CD4-positive, CD25-positive, alpha-beta regulatory T cell (primary cell): ENCODE results near the gene TMEM245. TPM values are rescaled to one million over a fixed set of nuclear protein-coding genes. Genes with fewer than 3 reads are reported as not detected.
A peak's percentile ranks its signal among the peaks of the same experiment; 100 is the strongest.

Experiments
- ATAC-seq, 2 donors: fragments of 150-1000 bp; cut with Tn5 transposase; one replicate each; pipeline ENCODE4 v1.10.0; 2021; ENCODE audit warnings: low read depth in 2 of 2, moderate number of reproducible peaks in 2 of 2, moderate library complexity in 1 of 2
- DNase-seq, 3 donors: peaks; one replicate each; pipeline versions ENCODE4 v3.0.0 to v3.0.0-alpha.2; 2012 to 2022; ENCODE audit warnings: mixed read lengths in 1 of 3
- H3K27ac ChIP-seq: one replicate; pipeline ENCODE4 v1.7.0; 2013; ENCODE audit warnings: mild to moderate bottlenecking, low read length; ENCODE audit not compliant: insufficient read depth, poor library complexity, severe bottlenecking
- H3K27me3 ChIP-seq: one replicate; pipeline ENCODE4 v1.7.0; 2013; ENCODE audit warnings: low read length; ENCODE audit not compliant: control insufficient read depth, insufficient read depth
- H3K36me3 ChIP-seq: one replicate; pipeline ENCODE4 v1.7.0; 2013; ENCODE audit warnings: mild to moderate bottlenecking, low read length, moderate library complexity; ENCODE audit not compliant: control insufficient read depth, insufficient read depth
- H3K4me1 ChIP-seq: 2 replicates; pipeline ENCODE4 v1.7.0; 2013; ENCODE audit warnings: mild to moderate bottlenecking, low read length; ENCODE audit not compliant: insufficient read depth, control insufficient read depth, poor library complexity, severe bottlenecking
- H3K4me3 ChIP-seq: one replicate; pipeline ENCODE4 v1.7.0; 2013; ENCODE audit warnings: low read depth, mild to moderate bottlenecking, low read length, moderate library complexity
- H3K9me3 ChIP-seq, 2 experiments: 1 replicate in 1 of 2; 2 replicates in 1 of 2; pipeline ENCODE4 v1.7.0; 2013; ENCODE audit warnings: low read length in 2 of 2, mild to moderate bottlenecking in 1 of 2, moderate library complexity in 1 of 2; ENCODE audit not compliant: control insufficient read depth in 2 of 2
- H3K27ac Mint-ChIP-seq, 3 donors: one replicate each; pipeline ENCODE4 v1.8.0; 2020 to 2022; ENCODE audit warnings: mild to moderate bottlenecking in 3 of 3, mixed read lengths in 3 of 3, moderate library complexity in 2 of 3
- H3K27me3 Mint-ChIP-seq: one replicate; pipeline ENCODE4 v1.8.0; 2022; ENCODE audit warnings: mild to moderate bottlenecking, mixed read lengths
- H3K36me3 Mint-ChIP-seq: one replicate; pipeline ENCODE4 v1.8.0; 2020; ENCODE audit warnings: mixed read lengths
- H3K4me1 Mint-ChIP-seq, 4 donors: one replicate each; pipeline ENCODE4 v1.8.0; 2020 to 2022; ENCODE audit warnings: mixed read lengths in 4 of 4, mild to moderate bottlenecking in 1 of 4
- H3K4me3 Mint-ChIP-seq, 4 donors: one replicate each; pipeline ENCODE4 v1.8.0; 2020 to 2022; ENCODE audit warnings: mild to moderate bottlenecking in 4 of 4, mixed read lengths in 4 of 4, moderate library complexity in 3 of 4
- H3K9me3 Mint-ChIP-seq, 7 donors: one replicate each; pipeline ENCODE4 v1.8.0; 2020 to 2022; ENCODE audit warnings: mixed read lengths in 7 of 7, mild to moderate bottlenecking in 3 of 7, moderate library complexity in 2 of 7
- polyA plus RNA-seq, 4 donors: library from polyadenylated mRNA; unstranded; fragments of 300-500 nt; fragmentation: Illumina TruSeq; gene quantifications; one replicate each; pipeline ENCODE4 v1.2.3, GENCODE V29; 2021
- total RNA-seq: library from RNA; stranded (reverse); gene quantifications from one replicate; pipeline ENCODE4 v1.2.3, GENCODE V29; 2022

Gene TMEM245
- total and polyA plus RNA-seq, 5 donors from 2014 or later: 22.6 to 36.9 (median 29.5) TPM

DNA sequence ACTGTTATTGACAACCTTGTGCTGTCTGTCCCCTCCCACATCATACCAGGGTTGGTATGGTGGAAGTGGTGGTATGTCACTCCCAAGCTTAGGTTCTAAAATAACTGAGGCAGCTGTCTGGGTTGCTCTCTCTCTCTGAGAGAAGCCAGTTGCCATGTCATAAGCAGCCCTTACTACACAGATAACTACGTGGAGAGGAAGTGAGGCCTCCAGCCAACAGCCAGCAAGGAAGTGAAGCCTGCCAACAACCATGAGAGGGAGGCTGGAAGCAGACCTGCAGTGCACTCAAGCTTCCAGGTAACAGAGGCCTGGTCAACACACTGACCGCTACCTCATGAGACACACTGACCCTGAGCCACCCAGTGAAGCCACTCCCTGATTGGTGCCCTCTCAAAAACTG lies 125.1 kb downstream of the TMEM245 start:
- no peaks in the 10 kb centered on the region for H3K36me3 ChIP-seq
- peaks cover 8 to 38% (median 15%) of the 10 kb centered on the region in 4 donors for H3K4me1 Mint-ChIP-seq
- no peaks in the 10 kb centered on the region for H3K27me3 ChIP-seq
- H3K36me3 Mint-ChIP-seq: no peaks in the 10 kb centered on the region
- ATAC-seq (peak in 1 of 2 donors; percentile 50), DNase-seq (peak in 1 of 3 donors; percentile 67)
- no peak overlapping the region for H3K4me3 ChIP-seq
- H3K4me3 Mint-ChIP-seq: no peak overlapping the region
- no peaks in the 10 kb centered on the region for H3K27me3 Mint-ChIP-seq
- peak overlapping the region in 2 of 3 donors; percentile 59 to 78 for H3K27ac Mint-ChIP-seq
- H3K4me1 ChIP-seq: peaks cover 5% of the 10 kb centered on the region
- H3K9me3 Mint-ChIP-seq: peaks cover 0 to 1% (median 0%) of the 10 kb centered on the region in 7 donors
- H3K9me3 ChIP-seq: no peaks in the 10 kb centered on the region
- peak overlapping the region; percentile 16 for H3K27ac ChIP-seq

GRCh38 chr9:108991479-108991878 lies 128.3 kb downstream of the TMEM245 start:
- no peak overlapping the region for H3K4me3 Mint-ChIP-seq
- DNase-seq (no peak), ATAC-seq (no peak)
- peaks cover 0 to 4% (median 1%) of the 10 kb centered on the region in 7 donors for H3K9me3 Mint-ChIP-seq
- Histone ChIP-seq H3K4me3 (no peak overlapping the region), H3K27me3 (no peaks in the 10 kb centered on the region), H3K4me1 (peaks cover 5% of the 10 kb centered on the region), H3K9me3 (no peaks in the 10 kb centered on the region), H3K27ac (no peak overlapping the region), H3K36me3 (no peaks in the 10 kb centered on the region)
- H3K27me3 Mint-ChIP-seq: no peaks in the 10 kb centered on the region
- peaks cover 0 to 21% (median 10%) of the 10 kb centered on the region in 4 donors for H3K4me1 Mint-ChIP-seq
- H3K27ac Mint-ChIP-seq: no peak overlapping the region
- no peaks in the 10 kb centered on the region for H3K36me3 Mint-ChIP-seq

GRCh38 chr9:108983885-108984284 lies 135.9 kb downstream of the TMEM245 start:
- no peak for ATAC-seq
- no peak overlapping the region for H3K27ac Mint-ChIP-seq
- H3K4me3 Mint-ChIP-seq: no peak overlapping the region

DNA sequence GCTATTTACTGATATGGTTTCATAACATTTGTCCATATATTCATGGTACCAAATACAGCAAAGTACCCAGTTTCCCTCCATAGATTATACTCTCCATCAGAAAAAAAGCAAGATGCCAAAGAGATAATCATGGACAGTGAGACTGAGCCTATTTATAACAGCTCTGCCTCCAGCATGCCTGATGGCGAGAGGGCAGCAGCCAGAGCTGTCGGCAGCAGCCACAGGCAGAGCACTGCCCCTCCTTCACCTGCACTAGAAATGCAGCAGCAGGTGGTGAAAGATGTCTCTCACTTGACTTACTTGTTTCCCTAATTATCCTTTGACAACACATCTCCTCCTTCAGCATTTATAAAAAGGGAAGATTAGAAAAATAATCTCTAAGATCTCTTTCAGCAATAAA lies 138.9 kb downstream of the TMEM245 start:
- Mint-ChIP-seq H3K4me3 (no peak overlapping the region), H3K27me3 (no peaks in the 10 kb centered on the region), H3K36me3 (no peaks in the 10 kb centered on the region), H3K9me3 (no peaks in the 10 kb centered on the region), H3K4me1 (no peaks in the 10 kb centered on the region), H3K27ac (no peak overlapping the region)
- H3K4me1 ChIP-seq: no peaks in the 10 kb centered on the region
- no peak overlapping the region for H3K27ac ChIP-seq
- H3K27me3 ChIP-seq: no peaks in the 10 kb centered on the region
- H3K9me3 ChIP-seq: no peaks in the 10 kb centered on the region
- no peak overlapping the region for H3K4me3 ChIP-seq
- ATAC-seq: no peak
- DNase-seq: no peak
- H3K36me3 ChIP-seq: no peaks in the 10 kb centered on the region

More at GRCh38 chr9:108983885-108984284, 135.9 kb downstream of the TMEM245 start:
- H3K27me3 ChIP-seq: no peaks in the 10 kb centered on the region
- DNase-seq: no peak
- peaks cover 0 to 2% (median 0%) of the 10 kb centered on the region in 7 donors for H3K9me3 Mint-ChIP-seq
- no peaks in the 10 kb centered on the region for H3K36me3 ChIP-seq
- H3K4me3 ChIP-seq: no peak overlapping the region
- H3K4me1 Mint-ChIP-seq: no peaks in the 10 kb centered on the region
- no peaks in the 10 kb centered on the region for H3K9me3 ChIP-seq
- no peaks in the 10 kb centered on the region for H3K27me3 Mint-ChIP-seq
- H3K4me1 ChIP-seq: no peaks in the 10 kb centered on the region
- H3K27ac ChIP-seq: no peak overlapping the region
- no peaks in the 10 kb centered on the region for H3K36me3 Mint-ChIP-seq

DNA sequence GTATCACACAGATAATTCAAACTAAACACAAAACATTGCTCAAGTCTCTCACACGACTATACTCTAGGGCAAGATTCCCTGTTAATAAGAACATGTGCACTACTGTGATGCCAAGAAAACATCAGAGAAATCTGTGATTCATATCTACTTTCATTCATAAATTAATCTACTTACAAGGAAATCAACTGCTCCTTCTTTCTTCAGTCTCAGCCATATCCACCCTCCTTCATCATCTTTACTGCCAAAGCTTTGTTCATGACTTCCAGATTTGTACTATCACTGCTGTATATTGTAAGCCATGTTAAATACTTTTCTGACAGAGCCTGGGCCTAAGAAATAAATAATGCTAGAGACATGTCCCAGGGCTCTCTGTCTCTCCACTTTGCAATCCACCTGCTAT lies 141.5 kb downstream of the TMEM245 start:
- no peak for ATAC-seq
- DNase-seq: no peak
- H3K4me1 Mint-ChIP-seq: no peaks in the 10 kb centered on the region
- no peak overlapping the region for H3K27ac Mint-ChIP-seq
- H3K27me3 Mint-ChIP-seq: no peaks in the 10 kb centered on the region
- Histone ChIP-seq H3K27ac (no peak overlapping the region), H3K4me3 (no peak overlapping the region), H3K9me3 (no peaks in the 10 kb centered on the region), H3K27me3 (no peaks in the 10 kb centered on the region), H3K4me1 (no peaks in the 10 kb centered on the region), H3K36me3 (no peaks in the 10 kb centered on the region)
- H3K9me3 Mint-ChIP-seq: no peaks in the 10 kb centered on the region
- no peak overlapping the region for H3K4me3 Mint-ChIP-seq
- no peaks in the 10 kb centered on the region for H3K36me3 Mint-ChIP-seq

GRCh38 chr9:108973895-108974294 lies 145.9 kb downstream of the TMEM245 start:
- Histone ChIP-seq H3K27me3 (no peaks in the 10 kb centered on the region), H3K36me3 (no peaks in the 10 kb centered on the region), H3K9me3 (peaks cover 0 to 4% of the 10 kb centered on the region in 2 experiments), H3K4me3 (no peak overlapping the region), H3K27ac (no peak overlapping the region), H3K4me1 (no peaks in the 10 kb centered on the region)
- ATAC-seq (no peak), DNase-seq (no peak)
- Mint-ChIP-seq H3K27ac (no peak overlapping the region), H3K36me3 (peaks cover 9% of the 10 kb centered on the region), H3K27me3 (no peaks in the 10 kb centered on the region), H3K4me1 (no peaks in the 10 kb centered on the region), H3K4me3 (no peak overlapping the region), H3K9me3 (peaks cover 0 to 8% (median 0%) of the 10 kb centered on the region in 7 donors)

DNA sequence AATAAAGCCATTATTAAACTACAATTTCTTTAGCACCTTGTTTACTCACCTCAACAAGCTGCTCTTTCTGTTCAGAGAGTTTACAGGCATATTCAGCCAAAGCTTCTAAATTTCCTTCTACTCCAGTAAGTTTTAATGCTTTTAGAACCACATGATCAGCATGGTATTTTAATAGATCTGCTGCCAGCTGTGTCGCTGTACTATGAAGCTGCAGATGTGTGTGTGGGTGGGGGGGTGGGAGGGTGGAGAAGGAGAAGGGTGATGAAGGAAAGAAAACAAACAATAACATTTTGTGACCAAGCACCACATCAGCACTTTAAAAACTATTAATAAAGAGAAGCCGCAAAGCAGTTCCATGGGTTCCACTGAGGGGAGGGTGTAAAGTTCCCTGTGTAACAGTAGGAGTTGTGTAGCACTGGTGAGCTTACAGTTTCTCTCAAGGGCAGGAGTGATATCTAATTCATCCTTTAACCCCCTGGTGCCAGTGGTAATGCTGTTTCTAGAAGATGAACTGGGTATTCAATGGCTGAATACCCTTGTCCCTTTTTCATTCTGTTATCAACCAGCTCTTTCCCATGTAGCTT lies 147.0 kb downstream of the TMEM245 start:
- Histone ChIP-seq H3K27ac (no peak overlapping the region), H3K4me1 (no peaks in the 10 kb centered on the region), H3K9me3 (peaks cover 0 to 4% of the 10 kb centered on the region in 2 experiments), H3K4me3 (no peak overlapping the region), H3K27me3 (no peaks in the 10 kb centered on the region), H3K36me3 (no peaks in the 10 kb centered on the region)
- H3K27me3 Mint-ChIP-seq: no peaks in the 10 kb centered on the region
- no peak for ATAC-seq
- no peak overlapping the region for H3K27ac Mint-ChIP-seq
- no peaks in the 10 kb centered on the region for H3K4me1 Mint-ChIP-seq
- peaks cover 9% of the 10 kb centered on the region for H3K36me3 Mint-ChIP-seq
- H3K4me3 Mint-ChIP-seq: no peak overlapping the region
- DNase-seq: no peak
- H3K9me3 Mint-ChIP-seq: peaks cover 0 to 8% (median 0%) of the 10 kb centered on the region in 7 donors

GRCh38 chr9:108972186-108972585 lies 147.6 kb downstream of the TMEM245 start:
- no peaks in the 10 kb centered on the region for H3K27me3 Mint-ChIP-seq
- ATAC-seq: no peak
- Histone ChIP-seq H3K4me3 (no peak overlapping the region), H3K27me3 (no peaks in the 10 kb centered on the region), H3K27ac (no peak overlapping the region), H3K9me3 (peaks cover 0 to 4% of the 10 kb centered on the region in 2 experiments), H3K36me3 (no peaks in the 10 kb centered on the region), H3K4me1 (no peaks in the 10 kb centered on the region)
- no peak for DNase-seq
- H3K4me1 Mint-ChIP-seq: no peaks in the 10 kb centered on the region
- no peak overlapping the region for H3K4me3 Mint-ChIP-seq
- peaks cover 0 to 8% (median 0%) of the 10 kb centered on the region in 7 donors for H3K9me3 Mint-ChIP-seq
- peaks cover 9% of the 10 kb centered on the region for H3K36me3 Mint-ChIP-seq
- no peak overlapping the region for H3K27ac Mint-ChIP-seq
